Astrocyte of the spinal cord (primary cell): Measurements from ENCODE around the gene SLC26A1.

Experiments used
- DNase-seq: peaks from one replicate; pipeline ENCODE4 v3.0.0; 2011; ENCODE audit warnings: low read depth, low spot score
- H3K4me3 ChIP-seq: 2 replicates; pipeline ENCODE4 v1.5.1; 2011; ENCODE audit warnings: low read depth, mild to moderate bottlenecking, low read length, moderate library complexity
- in situ Hi-C: cut with HindIII; loops from 2 replicates; pipeline ENCODE4 v1.10.0; 2017; ENCODE audit warnings: low sequenced_read_pairs
- TF ChIP-seq, protein P1 (sequence below): IDR thresholded peaks from 2 replicates; pipeline ENCODE4 v1.5.1; 2012; ENCODE audit warnings: low read depth, mild to moderate bottlenecking, low read length, inconsistent platforms

The SLC26A1 gene

GRCh38 chr4:959338-960139 is 33.7 kb downstream of the SLC26A1 start:
- no peak overlapping the region for H3K4me3 ChIP-seq
- TF ChIP-seq, protein P1, sequence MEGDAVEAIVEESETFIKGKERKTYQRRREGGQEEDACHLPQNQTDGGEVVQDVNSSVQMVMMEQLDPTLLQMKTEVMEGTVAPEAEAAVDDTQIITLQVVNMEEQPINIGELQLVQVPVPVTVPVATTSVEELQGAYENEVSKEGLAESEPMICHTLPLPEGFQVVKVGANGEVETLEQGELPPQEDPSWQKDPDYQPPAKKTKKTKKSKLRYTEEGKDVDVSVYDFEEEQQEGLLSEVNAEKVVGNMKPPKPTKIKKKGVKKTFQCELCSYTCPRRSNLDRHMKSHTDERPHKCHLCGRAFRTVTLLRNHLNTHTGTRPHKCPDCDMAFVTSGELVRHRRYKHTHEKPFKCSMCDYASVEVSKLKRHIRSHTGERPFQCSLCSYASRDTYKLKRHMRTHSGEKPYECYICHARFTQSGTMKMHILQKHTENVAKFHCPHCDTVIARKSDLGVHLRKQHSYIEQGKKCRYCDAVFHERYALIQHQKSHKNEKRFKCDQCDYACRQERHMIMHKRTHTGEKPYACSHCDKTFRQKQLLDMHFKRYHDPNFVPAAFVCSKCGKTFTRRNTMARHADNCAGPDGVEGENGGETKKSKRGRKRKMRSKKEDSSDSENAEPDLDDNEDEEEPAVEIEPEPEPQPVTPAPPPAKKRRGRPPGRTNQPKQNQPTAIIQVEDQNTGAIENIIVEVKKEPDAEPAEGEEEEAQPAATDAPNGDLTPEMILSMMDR: no peak
- in situ Hi-C loops: no loop called here
- DNase-seq: no peak

GRCh38 chr4:958696-959337 is 34.4 kb downstream of the SLC26A1 start:
- in situ Hi-C loops: no loop called here
- H3K4me3 ChIP-seq: no peak overlapping the region
- TF ChIP-seq, protein P1: no peak
- DNase-seq: no peak

DNA sequence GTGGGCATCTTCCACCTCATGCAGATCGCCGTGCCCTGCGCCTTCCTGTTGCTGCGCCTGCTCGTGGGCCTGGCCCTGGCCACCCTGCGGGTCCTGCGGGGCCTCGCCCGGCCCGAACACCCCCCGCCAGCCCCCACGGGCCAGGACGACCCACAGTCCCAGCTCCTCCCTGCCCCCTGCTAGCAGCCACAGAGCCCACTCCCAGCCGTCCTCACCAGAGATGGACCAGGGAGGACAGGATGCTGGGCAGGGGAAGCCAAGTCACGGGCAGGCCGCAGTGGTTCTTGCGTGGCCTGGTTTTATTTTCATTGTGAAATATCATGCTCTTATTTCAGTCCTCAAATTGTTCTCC is 34.9 kb downstream of the SLC26A1 start:
- in situ Hi-C loops: no loop called here
- TF ChIP-seq, protein P1: no peak

GRCh38 chr4:957581-958313 is 35.5 kb downstream of the SLC26A1 start:
- DNase-seq: no peak
- TF ChIP-seq, protein P1: no peak
- in situ Hi-C loops: no loop called here
- no peak overlapping the region for H3K4me3 ChIP-seq

More for the DNA sequence above, 34.9 kb downstream of the SLC26A1 start:
- H3K4me3 ChIP-seq: no peak overlapping the region
- DNase-seq: no peak

GRCh38 chr4:957231-957580 is 36.0 kb downstream of the SLC26A1 start:
- no peak overlapping the region for H3K4me3 ChIP-seq
- in situ Hi-C loops: no loop called here
- no peak for DNase-seq
- TF ChIP-seq, protein P1: no peak

GRCh38 chr4:956531-957230 is 36.5 kb downstream of the SLC26A1 start:
- TF ChIP-seq, protein P1: no peak
- in situ Hi-C loops: no loop called here
- no peak for DNase-seq
- H3K4me3 ChIP-seq: no peak overlapping the region
